Epithelial cell of prostate (primary cell): ENCODE measurements around the gene TRA2A.
A peak's percentile ranks its signal among the peaks of the same experiment; 100 is the strongest.
"Not testable (repeated sequence)": the region's sequence is repeated elsewhere in the genome, so short reads cannot be mapped to it uniquely, and the experiment has no call there.

Experiments
- DNase-seq: peaks from one replicate; pipeline ENCODE4 v3.0.0-alpha.2; 2011; ENCODE audit warnings: low read depth, low spot score
- H3K27ac ChIP-seq: fragments of 450-650 bp; 2 replicates; pipeline ENCODE4 v1.5.1; 2017; ENCODE audit warnings: mild to moderate bottlenecking

The TRA2A gene

GRCh38 chr7:23531794-23532489, at the start of gene TRA2A:
TSS of gene TRA2A (minus strand) at chr7:23531981. CDS start at chr7:23531824, 157 bp downstream.
- DNase-seq = no peak
- H3K27ac ChIP-seq = peak within 1 kb of the TSS; percentile 77

GRCh38 chr7:23570592-23571200, 38.9 kb upstream of the TRA2A start:
- DNase-seq = no peak
- no peak overlapping the region for H3K27ac ChIP-seq

- H3K27ac ChIP-seq = no peak overlapping the region
- no peak for DNase-seq
These were observed 26.5 kb upstream of the TRA2A start for GRCh38 chr7:23558303-23558702.

DNA sequence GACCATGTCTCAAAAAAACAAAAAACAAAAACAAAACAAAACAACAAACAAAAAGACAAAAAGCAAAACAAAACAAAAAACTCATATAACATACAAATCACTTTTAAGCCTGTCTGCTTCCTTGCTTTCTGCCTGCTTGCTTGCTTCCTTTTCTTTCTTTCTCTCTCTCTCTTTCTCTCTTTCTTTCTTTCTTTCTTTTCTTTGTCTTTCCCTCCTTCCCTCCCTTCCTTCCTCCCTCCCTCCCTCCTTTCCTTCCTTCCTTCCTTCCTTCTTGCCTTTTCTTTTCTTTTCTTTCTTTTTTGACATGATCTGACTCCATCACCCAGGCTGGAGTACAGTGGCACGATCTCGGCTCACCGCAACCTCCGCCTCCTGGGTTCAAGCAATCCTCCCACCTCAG, 15.9 kb upstream of the TRA2A start:
- DNase-seq = no peak
- H3K27ac ChIP-seq = no peak overlapping the region

- no peak overlapping the region for H3K27ac ChIP-seq
- DNase-seq = no peak
These were observed 15.3 kb upstream of the TRA2A start for GRCh38 chr7:23546897-23547572.

GRCh38 chr7:23545493-23545892, 13.7 kb upstream of the TRA2A start:
- no peak overlapping the region for H3K27ac ChIP-seq
- DNase-seq = no peak

DNA sequence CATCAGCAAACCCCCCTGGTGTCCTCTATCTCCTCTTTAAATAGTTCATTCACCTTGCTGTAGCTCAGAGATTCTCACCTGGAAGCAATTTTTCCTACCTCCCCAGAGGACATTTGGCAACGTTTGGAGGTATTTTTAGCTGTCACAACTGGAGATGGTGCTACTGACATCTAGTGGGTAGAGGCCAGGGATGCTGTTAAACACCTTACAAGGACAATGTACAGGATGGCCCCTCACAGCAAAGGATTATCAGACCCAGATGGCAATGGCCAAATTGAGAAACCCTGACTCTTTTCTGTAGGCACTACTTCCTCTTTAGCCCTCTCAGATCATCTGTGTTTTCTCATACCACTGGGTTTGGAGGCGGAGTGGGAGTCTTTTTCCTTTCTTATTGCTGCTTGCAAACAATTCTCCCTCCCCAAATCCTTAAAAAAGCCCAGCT, 13.2 kb upstream of the TRA2A start:
- no peak for DNase-seq
- H3K27ac ChIP-seq = no peak overlapping the region

DNA sequence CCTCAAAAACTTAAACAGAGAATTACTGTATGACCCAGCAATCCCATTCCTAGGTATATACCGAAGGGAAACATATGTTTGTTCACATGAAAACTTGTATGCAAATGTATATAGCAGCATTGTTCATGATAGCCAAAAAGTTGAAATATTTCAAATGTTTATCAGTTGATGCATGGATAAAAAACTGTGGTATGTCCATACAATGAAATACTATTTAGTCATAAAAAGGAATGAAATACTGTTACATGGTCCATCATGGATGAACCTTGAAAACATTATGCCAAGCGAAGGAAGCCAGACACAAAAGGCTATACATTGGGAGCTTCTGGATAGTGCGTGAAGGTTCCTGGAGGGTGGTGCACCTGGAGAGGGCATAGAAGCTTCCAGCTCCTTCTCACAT, 11.0 kb upstream of the TRA2A start:
- DNase-seq = no peak
- H3K27ac ChIP-seq = no peak overlapping the region

- H3K27ac ChIP-seq = no peak overlapping the region
- DNase-seq = no peak
These were observed 7.7 kb upstream of the TRA2A start for GRCh38 chr7:23539494-23539907.

DNA sequence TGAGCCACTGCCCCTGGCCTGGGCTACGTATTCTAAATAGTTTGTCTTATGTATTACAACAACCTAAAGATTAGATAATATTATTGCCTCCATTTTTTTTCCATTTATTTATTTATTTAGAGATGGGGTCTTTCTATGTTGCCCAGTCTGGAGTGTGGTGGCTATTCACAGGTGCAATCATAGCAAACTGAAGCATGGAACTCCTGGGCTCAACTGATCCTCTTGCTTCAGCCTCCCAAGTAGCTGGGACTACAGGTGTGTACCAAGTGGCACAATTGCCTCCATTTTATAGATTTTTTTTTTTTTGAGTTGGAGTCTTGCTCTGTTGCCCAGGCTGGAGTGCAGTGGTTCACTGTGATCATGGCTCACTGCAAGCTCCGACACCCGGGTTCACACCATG, 6.5 kb upstream of the TRA2A start:
- no peak for DNase-seq
- H3K27ac ChIP-seq = no peak overlapping the region

- no peak for DNase-seq
- H3K27ac ChIP-seq = no peak overlapping the region
These were observed 1.4 kb upstream of the TRA2A start for GRCh38 chr7:23533238-23533604.

GRCh38 chr7:23532490-23533237, 883 bp upstream of the TRA2A start:
- H3K27ac ChIP-seq = peak overlapping the region; percentile 77
- no peak for DNase-seq

GRCh38 chr7:23531050-23531793, 559 bp downstream of the TRA2A start:
- H3K27ac ChIP-seq = peak overlapping the region; percentile 77

GRCh38 chr7:23530405-23530804, 1.4 kb downstream of the TRA2A start:
- DNase-seq = no peak

More at GRCh38 chr7:23531050-23531793, 559 bp downstream of the TRA2A start:
- DNase-seq = no peak

GRCh38 chr7:23529262-23529859, 2.4 kb downstream of the TRA2A start:
- DNase-seq = no peak
- H3K27ac ChIP-seq = no peak overlapping the region

More at GRCh38 chr7:23530405-23530804, 1.4 kb downstream of the TRA2A start:
- H3K27ac ChIP-seq = peak overlapping the region; percentile 77

DNA sequence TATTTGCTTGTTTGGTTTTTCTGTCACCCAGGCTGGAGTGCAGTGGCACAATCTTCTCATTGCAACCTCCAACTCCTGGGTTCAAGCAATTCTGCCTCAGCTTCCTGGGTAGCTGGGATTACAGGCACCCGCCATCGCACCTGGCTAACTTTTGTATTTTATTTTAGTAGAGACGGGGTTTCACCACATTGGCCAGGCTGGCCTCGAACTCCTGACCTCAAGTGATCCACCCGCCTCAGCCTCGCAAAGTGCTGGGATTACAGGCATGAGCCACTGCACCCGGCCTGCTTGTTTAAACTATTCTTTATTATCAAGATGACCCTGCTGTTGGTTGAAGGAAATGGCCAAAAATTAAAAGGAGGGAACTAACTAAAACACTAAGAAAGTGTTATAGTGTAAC, 6.2 kb downstream of the TRA2A start:
- DNase-seq, H3K27ac ChIP-seq: not testable (repeated sequence)

- DNase-seq = no peak
- no peak overlapping the region for H3K27ac ChIP-seq
These were observed 7.3 kb downstream of the TRA2A start for GRCh38 chr7:23524473-23524872.

DNA sequence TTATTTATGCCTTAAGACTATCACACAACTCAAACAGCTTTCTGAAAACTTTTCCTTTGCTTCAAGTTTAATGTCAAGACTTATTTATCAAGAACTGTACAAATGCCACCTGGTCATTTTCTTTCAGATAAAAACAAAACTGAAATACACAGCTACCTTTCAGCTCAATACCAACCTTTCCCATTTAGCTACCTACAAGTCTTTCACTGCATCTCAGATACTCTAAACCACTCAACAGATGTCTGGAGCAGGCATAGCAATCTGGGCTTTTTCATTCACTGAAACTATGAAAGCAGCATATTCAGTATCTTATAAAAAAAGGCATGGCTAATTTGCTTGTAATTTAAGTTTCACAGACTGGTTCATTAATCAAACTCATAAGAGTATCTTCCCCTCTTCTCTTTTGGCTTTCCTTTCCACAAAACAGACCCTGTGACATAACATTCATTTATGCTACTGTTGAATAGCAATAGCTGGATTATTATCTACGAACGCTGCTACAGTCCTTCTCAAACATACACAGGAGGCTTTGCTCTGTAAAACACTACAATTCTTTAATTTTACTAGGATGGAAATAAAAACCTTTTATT, 8.2 kb downstream of the TRA2A start:
- no peak overlapping the region for H3K27ac ChIP-seq
- no peak for DNase-seq

- no peak for DNase-seq
- H3K27ac ChIP-seq = no peak overlapping the region
These were observed 11.2 kb downstream of the TRA2A start for GRCh38 chr7:23520582-23520981.
